H9 (cell line): ENCODE results near the gene CXCL1. TPM values are rescaled to one million over a fixed set of nuclear protein-coding genes. Genes with fewer than 3 reads are reported as not detected.

Experiments used
- DNase-seq: peaks from one replicate; pipeline ENCODE4 v3.0.0-alpha.2; 2017
- H2AFZ ChIP-seq: one replicate; pipeline ENCODE4 v1.6.1; 2013; ENCODE audit warnings: mild to moderate bottlenecking, low read length, control low read depth, moderate library complexity
- H2AK5ac ChIP-seq: 2 replicates; pipeline ENCODE4 v1.6.1; 2013; ENCODE audit warnings: low read length, control low read depth, mixed read lengths; ENCODE audit not compliant: insufficient read length
- H2BK120ac ChIP-seq: one replicate; pipeline ENCODE4 v1.6.1; 2013; ENCODE audit warnings: low read depth, mild to moderate bottlenecking, low read length, control low read depth, inconsistent platforms; ENCODE audit not compliant: poor library complexity, severe bottlenecking
- H2BK12ac ChIP-seq: 2 replicates; pipeline ENCODE4 v1.6.1; 2013; ENCODE audit warnings: low read length, control low read depth, mixed read lengths, low read depth; ENCODE audit not compliant: insufficient read length
- H2BK15ac ChIP-seq: 2 replicates; pipeline ENCODE4 v1.6.1; 2013; ENCODE audit warnings: low read depth, low read length, control low read depth
- H2BK20ac ChIP-seq: one replicate; pipeline ENCODE4 v1.6.1; 2013; ENCODE audit warnings: low read depth, mild to moderate bottlenecking, low read length, control low read depth, inconsistent platforms; ENCODE audit not compliant: poor library complexity, severe bottlenecking
- H2BK5ac ChIP-seq: 2 replicates; pipeline ENCODE4 v1.6.1; 2013; ENCODE audit warnings: low read length, control low read depth, mixed read lengths; ENCODE audit not compliant: insufficient read length
- H3K14ac ChIP-seq: 2 replicates; pipeline ENCODE4 v1.6.1; 2013; ENCODE audit warnings: low read length, control low read depth; ENCODE audit not compliant: insufficient read depth
- H3K18ac ChIP-seq: 2 replicates; pipeline ENCODE4 v1.6.1; 2013; ENCODE audit warnings: low read depth, mild to moderate bottlenecking, mixed read lengths, low read length, control low read depth; ENCODE audit not compliant: insufficient read length
- H3K23ac ChIP-seq: 2 replicates; pipeline ENCODE4 v1.6.1; 2013; ENCODE audit warnings: low read length, control low read depth, mixed read lengths, low read depth; ENCODE audit not compliant: insufficient read length
- H3K23me2 ChIP-seq: 2 replicates; pipeline ENCODE4 v1.6.1; 2013; ENCODE audit warnings: low read depth, mild to moderate bottlenecking, mixed read lengths, low read length, control low read depth; ENCODE audit not compliant: insufficient read length, poor library complexity, severe bottlenecking
- H3K27ac ChIP-seq: 2 replicates; pipeline ENCODE4 v1.5.1; 2013; ENCODE audit warnings: low read length, control low read depth, mixed read lengths, low read depth; ENCODE audit not compliant: insufficient read length
- H3K27me3 ChIP-seq: 2 replicates; pipeline ENCODE4 v1.6.1; 2013; ENCODE audit warnings: low read length, control low read depth, inconsistent platforms; ENCODE audit not compliant: insufficient read depth
- H3K4ac ChIP-seq: 2 replicates; pipeline ENCODE4 v1.6.1; 2013; ENCODE audit warnings: low read depth, mild to moderate bottlenecking, control low read depth, inconsistent platforms, low read length, moderate library complexity
- H3K4me1 ChIP-seq: 2 replicates; pipeline ENCODE4 v1.6.1; 2013; ENCODE audit warnings: low read length, control low read depth, inconsistent platforms; ENCODE audit not compliant: insufficient read depth
- H3K4me2 ChIP-seq: 2 replicates; pipeline ENCODE4 v1.6.1; 2013; ENCODE audit warnings: low read length, control low read depth, mixed read lengths; ENCODE audit not compliant: insufficient read length, insufficient read depth
- H3K56ac ChIP-seq: 2 replicates; pipeline ENCODE4 v1.6.1; 2013; ENCODE audit warnings: low read depth, mild to moderate bottlenecking, mixed read lengths, low read length, control low read depth; ENCODE audit not compliant: insufficient read length
- H3K79me1 ChIP-seq: 2 replicates; pipeline ENCODE4 v1.6.1; 2013; ENCODE audit warnings: low read depth, mild to moderate bottlenecking, moderate library complexity, low read length, control low read depth, inconsistent platforms; ENCODE audit not compliant: insufficient read depth, poor library complexity, severe bottlenecking
- H3K79me2 ChIP-seq: 2 replicates; pipeline ENCODE4 v1.6.1; 2013; ENCODE audit warnings: low read length, control low read depth, inconsistent platforms; ENCODE audit not compliant: insufficient read depth
- H3K9ac ChIP-seq: 2 replicates; pipeline ENCODE4 v1.6.1; 2013; ENCODE audit warnings: low read length, control low read depth, mixed read lengths; ENCODE audit not compliant: insufficient read length; ENCODE audit errors: extremely low read depth
- H3K9me3 ChIP-seq: one replicate; pipeline ENCODE4 v1.6.1; 2013; ENCODE audit warnings: low read depth, low read length, inconsistent platforms; ENCODE audit not compliant: control insufficient read depth
- H3T11ph ChIP-seq: one replicate; pipeline ENCODE4 v1.6.1; 2013; ENCODE audit warnings: mild to moderate bottlenecking, low read length, control low read depth, inconsistent platforms
- H4K20me1 ChIP-seq: one replicate; pipeline ENCODE4 v1.6.1; 2013; ENCODE audit not compliant: control insufficient read depth, insufficient read length, insufficient read depth
- H4K5ac ChIP-seq: 2 replicates; pipeline ENCODE4 v1.6.1; 2013; ENCODE audit warnings: low read depth, mild to moderate bottlenecking, mixed read lengths, low read length, control low read depth; ENCODE audit not compliant: insufficient read length
- H4K8ac ChIP-seq: replicated peaks from 2 replicates; pipeline ENCODE4 v1.6.1; 2013; ENCODE audit warnings: low read length, control low read depth, mixed read lengths, low read depth; ENCODE audit not compliant: insufficient read length
- H4K91ac ChIP-seq: 2 replicates; pipeline ENCODE4 v1.6.1; 2013; ENCODE audit warnings: low read depth, mild to moderate bottlenecking, moderate library complexity, mixed read lengths, low read length, control low read depth; ENCODE audit not compliant: insufficient read length
- H3K27ac Mint-ChIP-seq, 3 experiments: 2 replicates in 2 of 3; 3 replicates in 1 of 3; pipeline ENCODE4 v1.8.0; 2020 to 2021; ENCODE audit warnings: mixed read lengths in 3 of 3, mild to moderate bottlenecking in 1 of 3, moderate library complexity in 1 of 3
- H3K27me3 Mint-ChIP-seq: 2 replicates; pipeline ENCODE4 v1.8.0; 2021; ENCODE audit warnings: low read depth, mild to moderate bottlenecking, moderate library complexity, mixed read lengths
- H3K36me3 Mint-ChIP-seq, 3 experiments: 2 replicates in 2 of 3; 3 replicates in 1 of 3; pipeline ENCODE4 v1.8.0; 2020 to 2021; ENCODE audit warnings: low read depth in 3 of 3, mixed read lengths in 3 of 3; ENCODE audit not compliant: insufficient read depth in 1 of 3
- H3K4me1 Mint-ChIP-seq, 2 experiments: 2 replicates each; pipeline ENCODE4 v1.8.0; 2020; ENCODE audit warnings: mixed read lengths in 2 of 2
- H3K4me3 Mint-ChIP-seq, 2 experiments: 2 replicates in 1 of 2; 3 replicates in 1 of 2; pipeline ENCODE4 v1.8.0; 2020 to 2021; ENCODE audit warnings: mild to moderate bottlenecking in 2 of 2, mixed read lengths in 2 of 2, moderate library complexity in 1 of 2
- H3K9me3 Mint-ChIP-seq, 2 experiments: 2 replicates in 1 of 2; 3 replicates in 1 of 2; pipeline ENCODE4 v1.8.0; 2020; ENCODE audit warnings: mild to moderate bottlenecking in 2 of 2, mixed read lengths in 2 of 2, moderate library complexity in 1 of 2
- total RNA-seq: library from RNA; stranded (reverse); gene quantifications from 2 replicates; pipeline ENCODE4 v1.2.1, GENCODE V29; 2021
- TF ChIP-seq, protein P1 (sequence below): fragments of 200-600 bp; sonication (generic); conservative IDR thresholded peaks from 3 replicates; pipeline ENCODE4 v1.8.0; 2021; ENCODE audit warnings: antibody characterized with exemption, mild to moderate bottlenecking

CXCL1 gene
- total RNA-seq, 1 experiment from 2014 or later: 0.20 TPM

DNA sequence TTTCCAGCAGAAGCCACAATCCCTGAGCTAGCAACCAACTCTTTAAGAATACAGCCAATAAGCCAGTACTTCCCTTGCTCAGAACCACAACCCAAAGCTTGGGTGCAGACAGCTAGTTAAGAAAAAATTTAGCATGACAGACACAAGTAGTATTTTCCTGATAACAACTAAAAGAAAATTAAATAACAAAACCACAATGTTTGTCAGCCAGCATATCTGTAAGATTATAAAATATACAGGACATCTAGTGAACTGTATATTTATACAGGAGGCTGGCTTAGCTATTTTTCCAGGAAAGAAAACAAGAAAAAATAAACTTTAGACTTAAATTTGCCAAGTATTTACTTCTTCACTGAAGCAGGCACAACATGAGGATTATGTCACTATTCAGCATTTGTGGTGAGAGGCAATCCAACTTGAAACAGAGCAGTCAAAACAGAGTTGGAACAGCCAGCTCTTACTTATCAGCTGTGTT lies 9.5 kb upstream of the CXCL1 start:
- H3K36me3 Mint-ChIP-seq: no peaks in the 10 kb centered on the region
- no peak overlapping the region for H3T11ph ChIP-seq
- H3K79me2 ChIP-seq: no peaks in the 10 kb centered on the region
- H3K4me3 Mint-ChIP-seq: no peak overlapping the region
- H3K23me2 ChIP-seq: no peaks in the 10 kb centered on the region
- H3K9me3 ChIP-seq: no peaks in the 10 kb centered on the region
- H3K56ac ChIP-seq: no peak overlapping the region
- H3K79me1 ChIP-seq: no peaks in the 10 kb centered on the region
- no peak overlapping the region for H2BK12ac ChIP-seq
- TF ChIP-seq, protein P1, sequence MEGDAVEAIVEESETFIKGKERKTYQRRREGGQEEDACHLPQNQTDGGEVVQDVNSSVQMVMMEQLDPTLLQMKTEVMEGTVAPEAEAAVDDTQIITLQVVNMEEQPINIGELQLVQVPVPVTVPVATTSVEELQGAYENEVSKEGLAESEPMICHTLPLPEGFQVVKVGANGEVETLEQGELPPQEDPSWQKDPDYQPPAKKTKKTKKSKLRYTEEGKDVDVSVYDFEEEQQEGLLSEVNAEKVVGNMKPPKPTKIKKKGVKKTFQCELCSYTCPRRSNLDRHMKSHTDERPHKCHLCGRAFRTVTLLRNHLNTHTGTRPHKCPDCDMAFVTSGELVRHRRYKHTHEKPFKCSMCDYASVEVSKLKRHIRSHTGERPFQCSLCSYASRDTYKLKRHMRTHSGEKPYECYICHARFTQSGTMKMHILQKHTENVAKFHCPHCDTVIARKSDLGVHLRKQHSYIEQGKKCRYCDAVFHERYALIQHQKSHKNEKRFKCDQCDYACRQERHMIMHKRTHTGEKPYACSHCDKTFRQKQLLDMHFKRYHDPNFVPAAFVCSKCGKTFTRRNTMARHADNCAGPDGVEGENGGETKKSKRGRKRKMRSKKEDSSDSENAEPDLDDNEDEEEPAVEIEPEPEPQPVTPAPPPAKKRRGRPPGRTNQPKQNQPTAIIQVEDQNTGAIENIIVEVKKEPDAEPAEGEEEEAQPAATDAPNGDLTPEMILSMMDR: no peak
- H2BK20ac ChIP-seq: no peak overlapping the region
- no peaks in the 10 kb centered on the region; a peak in 1 of 5 replicates for H3K9me3 Mint-ChIP-seq
- no peak overlapping the region for H3K9ac ChIP-seq
- H3K27me3 ChIP-seq: no peaks in the 10 kb centered on the region
- no peak overlapping the region for H2AFZ ChIP-seq
- H3K18ac ChIP-seq: no peak overlapping the region
- H3K14ac ChIP-seq: no peak overlapping the region
- no peak overlapping the region for H3K23ac ChIP-seq
- H4K20me1 ChIP-seq: no peaks in the 10 kb centered on the region
- no peak overlapping the region for H3K4me2 ChIP-seq
- no peak overlapping the region for H3K4ac ChIP-seq
- H3K4me1 Mint-ChIP-seq: peaks cover 0 to 3% of the 10 kb centered on the region in 2 experiments; a peak in 1 of 4 replicates
- no peak overlapping the region for H3K27ac ChIP-seq
- no peak overlapping the region for H2BK120ac ChIP-seq
- no peak for DNase-seq
- H4K91ac ChIP-seq: no peak overlapping the region
- H3K27me3 Mint-ChIP-seq: no peaks in the 10 kb centered on the region
- no peak overlapping the region for H4K8ac ChIP-seq
- no peak overlapping the region for H2AK5ac ChIP-seq
- no peak overlapping the region for H4K5ac ChIP-seq
- H2BK15ac ChIP-seq: no peak overlapping the region
- no peak overlapping the region for H3K27ac Mint-ChIP-seq
- H3K4me1 ChIP-seq: no peaks in the 10 kb centered on the region; the same call in 1 of the 2 replicates
- H2BK5ac ChIP-seq: no peak overlapping the region
